Stimulated activated CD8-positive, alpha-beta memory T cell treated with anti-CD3 and anti-CD28 coated beads, Interleukin-4, amount 100 ng/mL, for 48 hours (primary cell): Measurements from ENCODE around the gene LIME1.

ENCODE experiments used
- DNase-seq: peaks from one replicate; pipeline ENCODE4 v3.0.0-alpha.2; 2020

Gene LIME1

DNA sequence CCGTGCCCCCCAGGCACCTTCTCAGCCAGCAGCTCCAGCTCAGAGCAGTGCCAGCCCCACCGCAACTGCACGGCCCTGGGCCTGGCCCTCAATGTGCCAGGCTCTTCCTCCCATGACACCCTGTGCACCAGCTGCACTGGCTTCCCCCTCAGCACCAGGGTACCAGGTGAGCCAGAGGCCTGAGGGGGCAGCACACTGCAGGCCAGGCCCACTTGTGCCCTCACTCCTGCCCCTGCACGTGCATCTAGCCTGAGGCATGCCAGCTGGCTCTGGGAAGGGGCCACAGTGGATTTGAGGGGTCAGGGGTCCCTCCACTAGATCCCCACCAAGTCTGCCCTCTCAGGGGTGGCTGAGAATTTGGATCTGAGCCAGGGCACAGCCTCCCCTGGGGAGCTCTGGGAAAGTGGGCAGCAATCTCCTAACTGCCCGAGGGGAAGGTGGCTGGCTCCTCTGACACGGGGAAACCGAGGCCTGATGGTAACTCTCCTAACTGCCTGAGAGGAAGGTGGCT is 39.1 kb upstream of the LIME1 start:
- DNase-seq = peak; percentile 33

DNA sequence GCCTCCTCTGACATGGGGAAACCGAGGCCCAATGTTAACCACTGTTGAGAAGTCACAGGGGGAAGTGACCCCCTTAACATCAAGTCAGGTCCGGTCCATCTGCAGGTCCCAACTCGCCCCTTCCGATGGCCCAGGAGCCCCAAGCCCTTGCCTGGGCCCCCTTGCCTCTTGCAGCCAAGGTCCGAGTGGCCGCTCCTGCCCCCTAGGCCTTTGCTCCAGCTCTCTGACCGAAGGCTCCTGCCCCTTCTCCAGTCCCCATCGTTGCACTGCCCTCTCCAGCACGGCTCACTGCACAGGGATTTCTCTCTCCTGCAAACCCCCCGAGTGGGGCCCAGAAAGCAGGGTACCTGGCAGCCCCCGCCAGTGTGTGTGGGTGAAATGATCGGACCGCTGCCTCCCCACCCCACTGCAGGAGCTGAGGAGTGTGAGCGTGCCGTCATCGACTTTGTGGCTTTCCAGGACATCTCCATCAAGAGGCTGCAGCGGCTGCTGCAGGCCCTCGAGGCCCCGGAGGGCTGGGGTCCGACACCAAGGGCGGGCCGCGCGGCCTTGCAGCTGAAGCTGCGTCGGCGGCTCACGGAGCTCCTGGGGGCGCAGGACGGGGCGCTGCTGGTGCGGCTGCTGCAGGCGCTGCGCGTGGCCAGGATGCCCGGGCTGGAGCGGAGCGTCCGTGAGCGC is 38.5 kb upstream of the LIME1 start:
- no peak for DNase-seq

DNA sequence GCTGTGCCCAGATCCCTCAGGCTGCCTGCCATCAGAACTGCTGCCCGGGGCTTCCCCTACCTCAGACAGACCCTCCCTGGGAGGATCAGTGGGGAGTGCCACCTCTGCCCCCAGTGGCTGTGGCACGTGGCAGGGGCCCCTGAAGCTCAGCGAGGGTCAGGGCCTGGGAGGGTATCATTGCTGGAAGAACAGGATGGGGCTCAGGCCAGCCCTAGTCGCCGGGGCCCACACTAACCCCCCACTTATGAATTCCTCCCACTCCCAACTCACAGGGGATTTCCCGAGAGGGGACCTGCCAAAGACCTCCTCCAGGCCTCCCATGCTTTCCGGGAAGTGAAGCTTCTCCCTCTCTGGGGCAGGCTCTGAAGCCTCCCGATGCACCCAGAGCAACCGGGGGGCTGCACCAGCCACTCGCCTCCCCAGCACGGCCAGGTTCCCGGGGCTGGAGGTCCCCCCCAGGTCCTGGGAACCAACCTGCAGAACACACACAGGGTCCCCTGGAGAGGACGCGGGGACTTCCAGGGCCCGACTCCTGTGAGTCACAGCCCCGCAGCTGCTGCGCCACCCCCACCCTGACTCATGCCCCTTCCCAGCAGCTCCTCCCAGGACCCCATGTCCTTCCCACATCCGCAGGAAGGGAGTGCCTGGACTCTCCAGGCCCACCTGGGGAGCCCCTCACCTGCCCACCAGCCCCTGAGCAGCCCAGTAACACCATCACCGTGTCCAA is 37.6 kb upstream of the LIME1 start:
- DNase-seq = peak; percentile 73

DNA sequence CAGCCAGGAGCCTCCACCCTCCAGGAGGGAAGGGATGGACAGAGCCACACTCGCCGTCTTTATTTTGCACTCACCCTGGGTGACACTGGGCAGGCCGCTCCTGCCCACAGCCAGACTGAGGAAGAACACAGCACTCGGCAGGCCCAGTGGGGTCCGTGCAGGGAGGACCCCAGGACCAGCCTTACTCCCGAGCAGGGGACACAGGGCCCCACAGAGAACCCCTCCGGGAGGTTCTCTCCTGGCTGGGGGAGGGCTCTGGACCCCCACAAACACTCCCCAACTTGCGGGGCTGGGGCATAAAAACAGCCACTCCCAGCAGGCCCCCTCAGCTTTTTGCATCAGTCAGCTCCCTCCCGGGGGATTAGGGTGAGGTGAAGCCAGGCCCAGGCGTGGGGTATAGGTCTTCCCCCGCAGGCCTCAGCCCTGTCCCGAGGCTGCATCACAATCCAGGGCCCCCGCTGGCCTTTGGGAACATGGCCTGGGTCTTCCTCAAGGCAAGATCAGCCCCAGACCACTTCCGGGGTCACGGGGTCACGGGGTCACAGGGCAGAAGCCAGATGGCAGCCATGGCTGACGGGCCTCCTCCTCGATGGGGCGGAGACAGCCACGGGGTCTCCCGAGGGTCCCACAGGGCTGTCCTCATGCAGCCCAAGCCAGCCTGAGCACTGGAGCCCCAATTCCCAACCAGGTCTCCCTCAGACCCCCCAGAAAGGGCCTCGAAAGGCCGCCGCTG is 36.8 kb upstream of the LIME1 start:
- no peak for DNase-seq

DNA sequence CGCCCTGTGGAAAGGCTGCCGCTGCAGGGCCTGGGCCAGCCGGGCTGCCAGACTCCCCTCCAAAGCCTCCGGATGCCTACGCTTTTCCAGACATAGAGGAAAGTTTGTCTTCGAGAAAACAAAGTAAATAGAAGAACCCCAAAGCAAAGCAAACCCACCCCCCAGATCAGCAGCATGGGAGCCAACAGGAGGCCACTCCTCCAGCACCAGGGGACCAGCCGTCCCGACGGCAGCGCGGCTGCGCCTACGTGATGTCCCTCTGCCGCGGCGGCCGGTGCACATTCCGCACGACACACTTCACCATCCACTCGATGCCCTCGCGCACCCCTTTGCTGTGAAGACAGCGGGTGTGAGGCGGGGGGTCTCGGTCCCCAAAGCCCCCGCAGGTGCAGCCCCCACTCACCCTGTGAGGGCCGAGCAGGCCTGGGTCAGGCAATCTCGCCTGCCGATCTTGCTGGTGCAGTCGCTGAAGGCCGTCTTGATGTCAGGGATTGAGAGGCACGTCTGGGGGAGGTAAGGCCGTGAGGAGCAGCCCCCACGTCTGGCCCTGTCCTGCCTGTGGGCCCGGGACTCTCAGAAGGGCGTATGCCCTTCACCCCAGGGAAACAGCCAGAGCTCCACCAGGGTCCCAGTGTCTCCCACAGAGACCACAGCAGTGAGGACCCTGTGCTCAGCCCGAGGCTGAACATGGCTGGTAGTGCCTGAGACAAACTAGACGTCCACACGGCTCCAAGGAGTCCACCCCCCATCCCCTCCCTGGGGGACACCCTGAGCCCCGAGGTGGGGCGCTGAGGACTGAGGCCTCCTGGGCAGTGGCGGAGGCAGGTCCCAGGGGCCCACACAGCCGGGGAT is 36.0 kb upstream of the LIME1 start:
- no peak for DNase-seq

DNA sequence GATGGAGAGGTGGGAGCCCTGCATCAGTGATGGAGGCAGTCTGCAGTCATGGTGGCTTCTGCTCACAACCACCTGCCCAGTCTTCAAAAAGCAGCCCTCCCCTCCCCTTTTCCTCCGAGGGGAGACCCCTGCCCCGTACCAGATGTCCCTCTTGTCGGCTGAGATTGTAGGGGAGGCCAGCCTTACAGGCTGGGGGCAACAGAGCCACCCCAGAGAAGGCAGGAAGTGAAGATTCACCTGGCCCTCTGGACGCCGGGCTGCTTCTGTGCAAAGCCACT is 35.5 kb upstream of the LIME1 start:
- no peak for DNase-seq

DNA sequence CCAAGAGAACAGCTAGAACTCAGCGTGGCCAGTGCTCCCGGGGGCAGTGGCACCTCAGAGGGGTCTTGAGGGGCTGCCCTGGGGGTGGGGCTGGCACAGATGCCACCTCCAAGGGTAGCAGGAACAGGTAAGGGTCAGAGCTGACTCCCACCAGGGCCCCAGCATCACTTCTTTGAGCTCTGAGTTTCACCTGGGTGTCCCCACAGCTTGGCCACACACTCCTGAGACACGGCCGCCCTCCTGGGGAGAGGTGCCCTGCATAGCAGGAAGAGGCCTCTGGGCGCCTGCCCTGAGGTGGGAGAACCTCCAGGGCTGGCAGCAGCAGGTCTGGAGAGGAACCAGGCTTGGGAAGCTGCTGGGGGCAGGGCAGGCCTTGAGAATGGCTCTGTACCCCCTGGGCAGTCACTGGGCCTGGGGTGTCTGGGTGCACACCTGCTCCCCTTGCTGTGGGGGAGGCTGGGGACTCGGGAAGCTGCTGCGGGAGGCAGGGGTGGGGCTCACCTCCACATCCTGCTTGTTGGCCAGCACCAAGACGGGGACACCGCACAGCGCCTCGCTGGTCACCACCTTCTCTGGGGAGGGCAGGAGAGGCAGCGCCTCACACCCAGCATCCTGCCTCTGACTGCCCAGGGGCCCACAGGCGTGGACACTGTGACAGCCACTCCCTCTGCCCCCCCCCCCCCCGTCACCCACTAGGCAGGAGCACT is 35.0 kb upstream of the LIME1 start:
- no peak for DNase-seq

DNA sequence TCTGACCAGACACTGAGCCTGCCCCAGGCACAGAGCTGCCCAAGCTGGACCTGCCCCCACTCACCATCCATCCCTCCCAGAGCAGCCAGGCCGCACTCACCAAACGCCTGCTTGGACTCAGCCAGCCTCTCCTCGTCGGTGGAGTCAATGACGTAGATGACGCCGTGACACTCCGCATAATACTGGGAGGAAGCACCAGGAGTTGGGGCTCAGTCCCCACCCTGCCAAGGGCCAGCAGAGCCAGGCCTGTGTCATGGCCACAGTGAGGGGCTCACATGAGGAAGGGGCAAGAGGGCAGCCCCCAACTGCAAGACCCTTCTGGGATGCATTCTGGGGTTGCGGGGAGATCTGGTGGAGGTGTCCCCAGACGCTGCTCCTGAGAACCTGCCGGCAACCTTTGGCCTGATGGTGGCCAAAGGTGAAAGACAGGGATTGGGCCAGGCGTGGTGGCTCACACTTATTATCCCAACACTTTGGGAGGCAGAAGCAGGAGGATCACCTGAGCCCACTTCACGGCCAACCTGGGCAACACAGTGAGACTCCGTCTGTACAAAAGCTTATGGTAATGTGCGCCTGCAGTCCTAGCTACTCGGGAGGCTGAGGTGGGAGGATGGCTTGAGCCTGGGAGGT is 34.3 kb upstream of the LIME1 start:
- DNase-seq = no peak

DNA sequence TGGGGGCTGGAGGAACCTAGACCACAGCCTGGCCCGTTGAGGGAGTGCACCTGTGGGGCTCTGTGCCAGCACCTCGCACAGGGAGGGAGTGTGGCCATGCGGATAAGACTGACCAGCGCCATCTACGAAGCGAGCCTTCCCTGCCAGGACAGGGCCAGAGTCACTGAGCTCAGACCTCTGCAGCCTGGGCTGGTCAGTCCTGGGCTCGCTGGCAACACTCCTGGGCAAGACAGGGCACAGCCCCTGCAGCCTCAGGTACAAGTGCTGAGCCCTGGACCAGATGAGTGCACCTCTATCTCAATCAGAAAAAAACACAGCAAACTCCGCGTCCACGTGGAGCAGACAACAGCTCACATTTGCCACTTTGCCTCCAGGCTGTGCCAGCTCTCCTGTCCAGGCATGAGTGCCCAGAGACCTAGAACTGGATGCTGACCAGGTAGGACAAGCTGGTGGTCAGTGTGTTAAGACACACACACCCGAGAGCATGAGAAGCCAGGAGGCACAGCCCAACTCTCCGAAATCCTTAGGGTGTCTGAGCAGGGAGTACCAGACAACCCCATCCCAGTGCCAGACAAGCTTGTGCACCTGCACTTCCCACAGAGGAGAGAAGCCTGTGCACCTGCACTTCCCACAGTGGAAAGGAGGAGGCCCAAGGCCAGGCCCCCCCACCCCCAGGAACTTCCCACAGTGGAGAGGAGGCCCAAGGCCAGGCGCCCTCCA is 33.6 kb upstream of the LIME1 start:
- no peak for DNase-seq

DNA sequence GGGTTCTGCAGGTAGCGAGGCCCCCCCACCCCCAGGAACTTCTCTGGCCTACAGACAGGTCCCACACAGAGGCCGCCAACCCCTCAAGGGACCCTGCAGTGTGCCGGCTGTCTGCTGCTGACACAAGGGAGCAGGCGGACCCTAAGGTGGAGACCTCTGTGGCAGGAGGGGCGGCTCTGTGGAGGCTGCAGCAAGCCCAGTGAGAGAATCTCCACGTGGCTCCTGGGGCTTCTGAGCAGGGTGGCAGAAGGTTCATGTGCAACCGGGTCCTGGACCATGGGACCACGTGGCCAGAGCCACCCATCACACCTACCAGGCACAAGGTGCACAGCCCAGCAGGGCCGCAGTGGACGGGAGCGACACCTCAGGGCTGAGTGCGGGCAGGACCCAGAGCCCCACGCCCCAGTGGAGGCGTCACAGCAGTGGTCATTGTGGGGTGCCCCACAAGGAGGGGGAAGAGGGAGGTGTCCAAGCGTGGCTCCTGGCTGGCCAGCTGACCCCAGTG is 32.9 kb upstream of the LIME1 start:
- no peak for DNase-seq

DNA sequence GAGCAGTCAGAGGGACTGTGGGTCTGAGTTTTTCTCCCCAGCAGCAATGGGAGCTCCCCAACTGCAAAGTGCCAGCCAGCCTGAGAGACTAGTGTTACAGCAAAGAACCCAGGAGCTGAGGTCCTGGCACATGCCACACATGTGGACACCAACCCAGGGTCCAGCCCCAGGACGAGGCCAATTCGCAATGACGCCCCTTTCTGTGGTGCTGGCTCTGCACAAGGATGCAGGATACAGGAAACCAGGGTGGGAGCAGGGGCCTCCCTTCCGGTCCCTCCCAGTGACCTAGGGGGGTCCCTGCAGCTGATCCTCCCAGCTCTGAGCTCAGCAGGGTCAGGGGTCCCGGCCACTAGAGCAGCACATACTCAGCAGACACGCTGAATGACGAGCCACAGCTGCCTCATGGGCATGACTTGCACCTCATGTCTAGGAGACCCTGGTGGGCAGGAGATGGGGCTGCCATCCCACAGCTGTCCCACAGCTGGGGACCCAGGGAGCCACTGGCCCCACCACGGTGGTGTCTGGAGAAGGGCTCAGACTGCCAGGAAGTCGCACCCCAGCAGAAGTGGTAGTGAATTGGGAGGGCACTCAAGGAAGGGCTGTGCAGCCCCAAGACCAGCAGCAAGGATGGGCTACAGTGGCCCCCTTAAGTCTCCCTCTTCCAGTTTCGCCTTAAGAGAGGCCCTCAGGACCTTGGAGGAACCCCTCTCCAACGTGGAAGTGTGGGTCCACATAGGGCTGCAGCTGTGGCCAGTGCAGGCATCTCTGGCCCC is 32.3 kb upstream of the LIME1 start:
- peak; percentile 22 for DNase-seq

DNA sequence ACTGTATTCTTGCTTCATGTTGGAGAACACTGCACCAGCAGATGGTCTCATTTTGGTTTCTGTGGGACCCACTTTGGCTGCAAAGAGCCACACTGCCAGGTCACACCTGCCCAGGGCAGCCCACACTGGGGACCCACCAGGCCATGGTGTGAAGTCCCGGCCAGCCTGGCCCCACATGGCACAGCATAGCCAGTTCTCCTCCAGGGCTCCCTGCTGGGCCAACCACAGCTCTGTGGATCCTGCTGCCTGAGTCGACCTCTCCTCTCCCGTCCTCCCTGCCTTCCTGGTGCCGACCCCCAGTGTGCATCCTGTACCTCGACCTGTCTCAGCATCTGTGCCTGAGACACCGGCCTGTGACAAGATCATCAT is 31.7 kb upstream of the LIME1 start:
- peak; percentile 19 for DNase-seq

DNA sequence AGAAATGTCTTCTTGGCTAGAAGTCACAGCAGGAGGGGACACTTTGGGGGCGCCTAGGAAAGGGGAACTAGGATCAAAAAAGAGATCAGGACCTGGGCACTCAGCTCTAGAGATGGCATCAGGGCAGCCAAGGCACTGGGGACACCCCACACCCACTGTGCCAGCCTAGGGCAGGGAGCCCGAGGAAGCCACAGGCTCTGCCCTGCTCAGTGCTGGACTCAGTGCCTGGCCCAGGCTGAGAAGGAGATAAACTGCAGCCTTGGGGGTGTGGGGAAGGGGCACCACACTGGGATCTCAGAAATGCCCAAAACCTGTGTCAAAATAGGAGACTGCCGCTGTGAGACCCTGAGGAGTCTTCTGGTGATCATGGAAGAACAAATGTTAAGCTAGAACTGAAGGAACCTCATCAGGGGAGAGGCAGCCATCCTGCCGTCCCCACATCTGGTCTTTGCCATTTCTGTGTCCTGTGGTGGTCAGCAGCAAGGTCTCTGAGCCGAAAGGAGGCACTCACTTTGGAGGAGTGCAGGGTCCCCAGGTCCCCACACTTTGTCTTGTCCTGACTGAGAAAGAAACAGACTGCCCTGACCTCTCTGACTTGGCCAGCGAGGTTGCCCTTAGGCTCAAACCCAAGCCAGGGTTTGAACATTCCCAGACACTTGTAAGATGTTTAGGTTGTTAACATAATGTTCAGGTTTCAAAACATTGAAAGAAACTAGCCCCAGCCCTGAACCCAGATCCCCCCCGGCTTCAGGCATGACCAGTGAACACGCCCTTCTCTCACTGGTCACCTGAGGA is 31.0 kb upstream of the LIME1 start:
- peak; percentile 18 for DNase-seq

DNA sequence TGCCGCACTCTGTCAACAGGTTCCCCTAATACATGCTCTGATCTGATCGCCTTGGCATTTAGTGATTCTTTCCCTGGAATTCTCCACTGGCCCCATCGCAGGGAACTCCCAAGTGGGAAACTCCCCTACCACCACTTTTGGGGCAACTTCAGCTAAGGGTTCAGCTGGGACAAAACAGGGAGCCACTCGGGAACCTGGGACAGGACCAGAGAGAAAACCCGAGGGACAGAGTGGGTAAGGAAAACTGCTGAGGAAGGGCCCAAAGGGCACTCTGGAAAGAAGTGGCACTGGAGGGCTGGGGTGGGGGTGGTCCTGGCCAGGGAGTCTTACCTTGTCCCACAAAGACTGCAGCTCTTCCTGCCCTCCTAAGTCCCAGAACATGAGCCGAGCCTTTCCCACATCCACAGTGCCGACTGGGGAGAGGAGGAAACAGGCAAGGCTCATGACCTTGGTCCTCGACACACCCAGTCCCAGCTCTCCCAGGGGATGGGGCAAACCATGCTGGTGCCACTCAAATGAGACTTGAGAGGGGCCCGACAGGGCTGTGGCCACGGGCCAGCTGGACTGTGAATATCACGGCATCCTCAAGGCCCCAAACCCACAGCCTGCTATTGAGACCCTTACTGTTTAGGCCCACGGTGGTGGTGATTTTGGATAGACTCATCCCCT is 30.3 kb upstream of the LIME1 start:
- peak; percentile 23 for DNase-seq

DNA sequence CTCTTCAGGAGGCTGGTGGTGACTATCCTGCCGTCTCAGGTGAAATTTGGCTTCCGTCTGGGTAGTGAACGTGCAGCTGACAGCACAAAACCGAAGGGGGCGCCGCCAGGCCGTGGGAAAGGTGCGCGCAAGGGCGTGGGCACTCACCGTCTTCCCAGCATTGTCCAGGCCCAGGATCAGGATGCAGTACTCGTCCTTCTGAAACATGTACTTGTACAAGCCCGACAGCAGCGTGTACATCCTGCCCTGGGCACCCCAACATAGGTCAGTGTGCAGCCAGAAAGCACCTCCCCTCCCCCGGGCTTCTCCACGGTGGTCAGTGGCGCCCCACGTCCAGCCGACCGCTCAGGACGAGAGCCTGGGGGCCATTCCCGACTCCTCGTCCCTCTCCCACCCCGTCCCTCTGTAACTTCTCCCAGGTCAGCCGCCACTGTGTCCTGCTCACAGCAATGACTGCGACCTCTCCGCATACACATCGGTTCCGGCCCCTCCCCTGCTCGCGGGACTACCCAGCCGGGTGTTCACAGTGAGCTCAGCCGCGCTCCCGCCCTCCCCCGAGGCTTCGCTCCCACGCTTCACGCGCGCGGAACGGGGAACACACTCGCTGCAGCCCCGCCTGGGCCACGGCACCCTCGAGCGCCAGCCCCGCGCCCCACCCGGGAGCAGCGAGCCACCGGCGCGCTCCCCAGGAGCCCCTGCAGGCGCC is 29.5 kb upstream of the LIME1 start:
- DNase-seq = peak; percentile 76

DNA sequence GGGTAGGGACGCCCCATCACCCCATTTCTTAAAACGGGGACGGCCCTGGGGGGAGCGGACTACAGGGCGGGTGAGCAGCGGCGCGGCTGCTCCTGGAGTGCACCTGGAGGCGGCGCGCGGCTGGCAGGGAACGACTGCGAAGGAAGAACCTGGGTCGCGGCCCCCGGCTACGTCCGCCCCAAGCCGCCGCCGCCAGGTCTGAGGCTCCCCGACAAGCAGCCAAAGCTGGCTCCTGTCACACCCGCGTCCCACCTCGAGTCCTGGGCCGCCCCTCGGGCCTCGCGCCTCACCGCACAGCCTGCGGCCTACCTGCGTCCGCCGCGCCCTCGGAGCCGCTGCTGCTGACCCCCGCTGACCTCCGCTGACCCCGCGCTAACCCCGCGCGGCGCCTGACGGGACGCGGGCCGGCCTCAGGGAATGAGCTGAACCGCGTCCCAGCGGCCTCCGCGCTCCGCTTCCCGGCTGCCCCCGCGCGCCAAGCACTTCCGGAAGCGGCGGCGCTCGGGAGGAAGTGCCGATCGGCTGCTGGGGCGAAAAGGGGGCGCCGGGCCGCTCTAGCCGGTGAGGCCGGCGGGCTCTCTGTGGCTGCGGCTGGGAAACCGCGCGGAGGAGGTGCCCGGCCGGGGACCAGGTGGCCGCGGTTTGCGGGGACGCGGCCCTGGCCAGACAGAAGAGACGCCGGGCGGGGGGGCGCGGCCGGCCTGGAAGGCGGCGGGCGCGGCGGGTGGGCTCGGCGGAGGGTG is 28.7 kb upstream of the LIME1 start, which contains the start of the genes ARFRP1 and ZGPAT:
Gene ARFRP1 (minus strand): TSS at position 419 of the 743 bp plus-strand sequence. CDS start 885 bp downstream, outside the sequence.
Gene ZGPAT (plus strand): TSS at position 482 of the 743 bp plus-strand sequence. CDS start 542 bp downstream, outside the sequence.
- peak; percentile 88 for DNase-seq
